ENCODE measurements around the gene IYD. TPM values are rescaled to one million over a fixed set of nuclear protein-coding genes. Genes with fewer than 3 reads are reported as not detected.
A peak's percentile ranks its signal among the peaks of the same experiment; 100 is the strongest.
"Not testable (repeated sequence)": the region's sequence is repeated elsewhere in the genome, so short reads cannot be mapped to it uniquely, and the experiment has no call there.

IYD gene
- total RNA-seq, 1 experiment from 2014 or later: not detected

- BruUV-seq (replicated peaks): no TSS peak
- H3K36me3 Mint-ChIP-seq (ENCODE audit: insufficient read depth, unreplicated experiment): no peaks in the 10 kb centered on the region
- ChIA-PET CTCF (interaction anchor here (2.5 kb wide), 1 partner anchor 23 kb away, joined by 9 read pairs; no protein-coding TSS in a partner anchor), POLR2A (no interaction called here)
- H3K27me3 Mint-ChIP-seq (ENCODE audit: insufficient read depth, unreplicated experiment): peaks cover 11% of the 10 kb centered on the region
- H3K4me3 Mint-ChIP-seq (ENCODE audit: unreplicated experiment): no peak overlapping the region
- H3K9me3 Mint-ChIP-seq (ENCODE audit: unreplicated experiment): no peaks in the 10 kb centered on the region
- no peaks in the 10 kb centered on the region for H3K4me1 Mint-ChIP-seq (ENCODE audit: insufficient read depth, unreplicated experiment)
- DNase-seq (ENCODE audit: unreplicated experiment): no peak
- TF ChIP-seq, protein P1, sequence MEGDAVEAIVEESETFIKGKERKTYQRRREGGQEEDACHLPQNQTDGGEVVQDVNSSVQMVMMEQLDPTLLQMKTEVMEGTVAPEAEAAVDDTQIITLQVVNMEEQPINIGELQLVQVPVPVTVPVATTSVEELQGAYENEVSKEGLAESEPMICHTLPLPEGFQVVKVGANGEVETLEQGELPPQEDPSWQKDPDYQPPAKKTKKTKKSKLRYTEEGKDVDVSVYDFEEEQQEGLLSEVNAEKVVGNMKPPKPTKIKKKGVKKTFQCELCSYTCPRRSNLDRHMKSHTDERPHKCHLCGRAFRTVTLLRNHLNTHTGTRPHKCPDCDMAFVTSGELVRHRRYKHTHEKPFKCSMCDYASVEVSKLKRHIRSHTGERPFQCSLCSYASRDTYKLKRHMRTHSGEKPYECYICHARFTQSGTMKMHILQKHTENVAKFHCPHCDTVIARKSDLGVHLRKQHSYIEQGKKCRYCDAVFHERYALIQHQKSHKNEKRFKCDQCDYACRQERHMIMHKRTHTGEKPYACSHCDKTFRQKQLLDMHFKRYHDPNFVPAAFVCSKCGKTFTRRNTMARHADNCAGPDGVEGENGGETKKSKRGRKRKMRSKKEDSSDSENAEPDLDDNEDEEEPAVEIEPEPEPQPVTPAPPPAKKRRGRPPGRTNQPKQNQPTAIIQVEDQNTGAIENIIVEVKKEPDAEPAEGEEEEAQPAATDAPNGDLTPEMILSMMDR (IDR thresholded peaks at IDR 0.05; ENCODE audit: unreplicated experiment): no peak
- intact Hi-C loops (cut with micrococcal nuclease): no loop called here
- H3K27ac Mint-ChIP-seq (ENCODE audit: low read depth, unreplicated experiment): no peak overlapping the region
Observed at GRCh38 chr6:150372051-150372450, 3.2 kb downstream of the IYD start.

DNA sequence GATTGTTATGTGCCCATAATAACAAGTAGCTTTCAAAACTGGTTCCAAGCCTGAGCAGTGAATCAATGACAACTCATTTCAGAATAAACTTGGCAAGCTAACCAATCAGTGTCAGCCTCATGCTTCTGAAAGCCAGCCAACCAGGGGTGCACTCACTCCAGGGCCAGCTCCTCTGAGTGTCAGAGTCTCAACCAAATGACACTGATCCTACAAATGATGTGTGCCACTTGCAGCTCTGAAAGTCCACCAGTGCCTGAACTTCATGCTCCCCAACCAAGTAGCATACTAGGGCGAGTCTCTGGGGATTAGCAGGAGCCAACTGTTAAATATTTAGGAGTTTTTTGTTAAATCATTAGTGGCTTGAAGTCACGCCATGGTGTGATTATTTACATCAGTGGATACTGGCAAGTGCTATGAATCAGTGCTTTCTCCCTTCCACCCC, 4.5 kb downstream of the IYD start:
- BruUV-seq (replicated peaks): no TSS peak
- H3K4me3 Mint-ChIP-seq (ENCODE audit: unreplicated experiment): no peak overlapping the region
- intact Hi-C loops (cut with micrococcal nuclease): no loop called here
- H3K27me3 Mint-ChIP-seq (ENCODE audit: insufficient read depth, unreplicated experiment): peaks cover 11% of the 10 kb centered on the region
- CTCF ChIA-PET: interaction anchor here (0.7 to 1.7 kb wide), 4 partner anchors 22 to 444 kb away, joined by 3 to 5 read pairs (median 3); no protein-coding TSS in a partner anchor
- no peaks in the 10 kb centered on the region for H3K36me3 Mint-ChIP-seq (ENCODE audit: insufficient read depth, unreplicated experiment)
- DNase-seq (ENCODE audit: unreplicated experiment): peak; percentile 44
- H3K27ac Mint-ChIP-seq (ENCODE audit: low read depth, unreplicated experiment): no peak overlapping the region
- POLR2A ChIA-PET: interaction anchor here (1.0 kb wide), 1 partner anchor 10 kb away, joined by 4 read pairs; no protein-coding TSS in a partner anchor
- no peaks in the 10 kb centered on the region for H3K4me1 Mint-ChIP-seq (ENCODE audit: insufficient read depth, unreplicated experiment)
- TF ChIP-seq, protein P1 (IDR thresholded peaks at IDR 0.05; ENCODE audit: unreplicated experiment): no peak
- H3K9me3 Mint-ChIP-seq (ENCODE audit: unreplicated experiment): no peaks in the 10 kb centered on the region

- H3K9me3 Mint-ChIP-seq (ENCODE audit: unreplicated experiment); intact Hi-C loops (cut with micrococcal nuclease); DNase-seq (ENCODE audit: unreplicated experiment); BruUV-seq (replicated peaks); H3K36me3 Mint-ChIP-seq (ENCODE audit: insufficient read depth, unreplicated experiment); POLR2A ChIA-PET; H3K4me3 Mint-ChIP-seq (ENCODE audit: unreplicated experiment); H3K4me1 Mint-ChIP-seq (ENCODE audit: insufficient read depth, unreplicated experiment); CTCF ChIA-PET; H3K27ac Mint-ChIP-seq (ENCODE audit: low read depth, unreplicated experiment): not testable (repeated sequence)
- peaks cover 18% of the 10 kb centered on the region for H3K27me3 Mint-ChIP-seq (ENCODE audit: insufficient read depth, unreplicated experiment)
Observed at GRCh38 chr6:150374346-150374745, 5.5 kb downstream of the IYD start.

GRCh38 chr6:150377211-150377781, 8.5 kb downstream of the IYD start:
- no peaks in the 10 kb centered on the region for H3K9me3 Mint-ChIP-seq (ENCODE audit: unreplicated experiment)
- TF ChIP-seq, protein P1 (IDR thresholded peaks at IDR 0.05; ENCODE audit: unreplicated experiment): no peak
- H3K4me3 Mint-ChIP-seq (ENCODE audit: unreplicated experiment): no peak overlapping the region
- BruUV-seq (replicated peaks): no TSS peak
- no peak overlapping the region for H3K27ac Mint-ChIP-seq (ENCODE audit: low read depth, unreplicated experiment)
- no peak for DNase-seq (ENCODE audit: unreplicated experiment)
- CTCF ChIA-PET: interaction anchor here (0.7 to 1.2 kb wide), 3 partner anchors 12 to 361 kb away, joined by 3 to 4 read pairs (median 3); no protein-coding TSS in a partner anchor
- H3K36me3 Mint-ChIP-seq (ENCODE audit: insufficient read depth, unreplicated experiment): no peaks in the 10 kb centered on the region
- intact Hi-C loops (cut with micrococcal nuclease): no loop called here
- H3K4me1 Mint-ChIP-seq (ENCODE audit: insufficient read depth, unreplicated experiment): no peaks in the 10 kb centered on the region
- peaks cover 31% of the 10 kb centered on the region for H3K27me3 Mint-ChIP-seq (ENCODE audit: insufficient read depth, unreplicated experiment)
- POLR2A ChIA-PET: no interaction called here

All from MCF 10A (cell line).